Astrocyte of the spinal cord (primary cell): ENCODE data around the gene EIF4E1B.
A peak's percentile ranks its signal among the peaks of the same experiment; 100 is the strongest.

Experiments
- DNase-seq: peaks from one replicate; pipeline ENCODE4 v3.0.0; 2011; ENCODE audit warnings: low read depth, low spot score
- H3K4me3 ChIP-seq: 2 replicates; pipeline ENCODE4 v1.5.1; 2011; ENCODE audit warnings: low read depth, mild to moderate bottlenecking, low read length, moderate library complexity
- in situ Hi-C: cut with HindIII; loops from 2 replicates; pipeline ENCODE4 v1.10.0; 2017; ENCODE audit warnings: low sequenced_read_pairs
- TF ChIP-seq, protein P1 (sequence below): IDR thresholded peaks from 2 replicates; pipeline ENCODE4 v1.5.1; 2012; ENCODE audit warnings: low read depth, mild to moderate bottlenecking, low read length, inconsistent platforms

Gene EIF4E1B

DNA sequence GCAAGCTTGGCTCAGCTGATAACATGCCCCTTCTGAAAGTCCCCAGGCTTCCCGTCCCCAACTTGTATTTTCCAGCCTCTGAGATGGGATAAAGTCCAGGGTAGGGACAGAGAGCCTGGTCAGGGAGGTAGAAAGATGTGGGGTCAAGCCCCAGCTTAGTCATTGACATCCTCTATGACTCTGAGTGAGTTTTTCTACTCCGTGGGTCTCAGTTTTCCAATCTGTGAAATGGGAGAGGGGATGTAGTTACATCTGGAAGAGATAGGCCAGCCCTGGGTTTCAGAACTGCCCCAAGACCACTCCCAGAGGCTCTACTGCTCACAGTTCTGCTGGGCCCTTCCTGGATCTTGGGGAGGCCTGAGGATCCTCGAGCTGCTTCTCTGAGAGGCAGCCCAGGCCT lies 23.6 kb upstream of the EIF4E1B start:
- H3K4me3 ChIP-seq, result no peak overlapping the region
- in situ Hi-C loops, result no loop called here
- TF ChIP-seq, protein P1, sequence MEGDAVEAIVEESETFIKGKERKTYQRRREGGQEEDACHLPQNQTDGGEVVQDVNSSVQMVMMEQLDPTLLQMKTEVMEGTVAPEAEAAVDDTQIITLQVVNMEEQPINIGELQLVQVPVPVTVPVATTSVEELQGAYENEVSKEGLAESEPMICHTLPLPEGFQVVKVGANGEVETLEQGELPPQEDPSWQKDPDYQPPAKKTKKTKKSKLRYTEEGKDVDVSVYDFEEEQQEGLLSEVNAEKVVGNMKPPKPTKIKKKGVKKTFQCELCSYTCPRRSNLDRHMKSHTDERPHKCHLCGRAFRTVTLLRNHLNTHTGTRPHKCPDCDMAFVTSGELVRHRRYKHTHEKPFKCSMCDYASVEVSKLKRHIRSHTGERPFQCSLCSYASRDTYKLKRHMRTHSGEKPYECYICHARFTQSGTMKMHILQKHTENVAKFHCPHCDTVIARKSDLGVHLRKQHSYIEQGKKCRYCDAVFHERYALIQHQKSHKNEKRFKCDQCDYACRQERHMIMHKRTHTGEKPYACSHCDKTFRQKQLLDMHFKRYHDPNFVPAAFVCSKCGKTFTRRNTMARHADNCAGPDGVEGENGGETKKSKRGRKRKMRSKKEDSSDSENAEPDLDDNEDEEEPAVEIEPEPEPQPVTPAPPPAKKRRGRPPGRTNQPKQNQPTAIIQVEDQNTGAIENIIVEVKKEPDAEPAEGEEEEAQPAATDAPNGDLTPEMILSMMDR, result no peak
- no peak for DNase-seq

DNA sequence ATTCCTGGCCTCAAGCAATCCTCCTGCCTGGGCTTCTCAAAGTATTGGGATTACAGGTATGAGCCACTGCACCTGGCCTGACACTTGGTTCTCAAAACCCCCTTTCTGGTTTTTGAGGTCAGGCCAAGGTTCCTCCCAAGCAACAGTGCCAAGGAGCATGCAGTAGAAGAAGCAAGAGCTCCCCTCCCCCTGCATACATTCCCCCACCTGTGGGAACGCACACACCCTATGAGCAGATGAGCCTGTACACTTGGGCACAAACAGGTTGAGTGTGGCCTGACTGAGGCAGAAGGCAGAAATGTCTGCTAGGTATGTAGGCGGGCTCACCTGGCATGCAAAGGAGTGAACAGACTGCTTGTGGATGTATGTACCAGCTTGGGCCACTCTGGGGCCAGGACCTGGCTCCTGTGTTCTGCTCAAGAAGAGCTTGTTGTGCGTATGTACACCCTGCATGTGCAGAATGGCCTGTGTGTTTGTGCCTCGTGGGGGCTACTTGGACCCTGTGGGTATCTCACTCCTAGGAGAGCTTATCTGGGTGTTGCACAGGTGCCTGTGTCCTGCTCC lies 22.3 kb upstream of the EIF4E1B start:
- H3K4me3 ChIP-seq, result no peak overlapping the region
- no peak for DNase-seq
- TF ChIP-seq, protein P1, result no peak
- in situ Hi-C loops, result no loop called here

DNA sequence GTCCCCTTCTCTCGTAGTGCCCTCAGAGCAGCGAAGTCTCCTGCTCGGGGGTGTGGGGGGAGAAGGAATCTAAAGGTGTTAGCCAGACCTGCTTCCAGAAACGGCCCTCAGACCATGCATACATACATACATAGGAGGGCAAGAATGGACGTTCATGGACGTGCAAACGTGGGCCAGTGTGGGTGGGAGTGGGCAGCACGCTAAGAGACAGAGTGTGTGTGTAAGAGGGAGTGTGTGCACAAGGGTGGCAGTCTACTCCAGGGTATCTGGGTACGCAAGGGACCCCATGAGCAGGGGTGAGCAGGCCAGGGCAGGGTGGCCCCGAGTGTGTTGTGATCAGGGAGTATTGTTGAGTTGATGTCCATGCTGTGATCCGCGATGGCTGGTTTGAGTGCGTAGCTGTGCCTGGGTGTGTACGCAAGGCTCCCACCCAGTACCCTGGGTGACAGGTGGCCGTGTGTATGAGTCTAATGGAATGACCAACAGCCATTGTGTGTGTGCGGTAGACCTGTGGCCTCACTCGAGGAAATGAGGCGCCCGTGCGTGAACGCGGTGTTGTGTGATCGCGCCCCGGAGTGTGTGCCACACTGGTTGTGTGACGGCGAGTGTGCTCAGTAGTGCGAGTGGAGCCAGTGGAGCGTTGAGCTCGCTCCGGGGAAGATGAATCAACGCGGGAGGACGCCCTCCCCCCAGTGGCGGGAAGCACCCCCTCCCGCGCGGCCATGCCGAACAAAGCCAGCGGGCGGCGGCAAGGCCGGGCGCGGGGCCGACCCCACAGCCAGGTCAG lies 21.3 kb upstream of the EIF4E1B start:
- in situ Hi-C loops, result no loop called here
- DNase-seq, result no peak
- peak overlapping the region; percentile 45 for H3K4me3 ChIP-seq
- TF ChIP-seq, protein P1, result no peak

DNA sequence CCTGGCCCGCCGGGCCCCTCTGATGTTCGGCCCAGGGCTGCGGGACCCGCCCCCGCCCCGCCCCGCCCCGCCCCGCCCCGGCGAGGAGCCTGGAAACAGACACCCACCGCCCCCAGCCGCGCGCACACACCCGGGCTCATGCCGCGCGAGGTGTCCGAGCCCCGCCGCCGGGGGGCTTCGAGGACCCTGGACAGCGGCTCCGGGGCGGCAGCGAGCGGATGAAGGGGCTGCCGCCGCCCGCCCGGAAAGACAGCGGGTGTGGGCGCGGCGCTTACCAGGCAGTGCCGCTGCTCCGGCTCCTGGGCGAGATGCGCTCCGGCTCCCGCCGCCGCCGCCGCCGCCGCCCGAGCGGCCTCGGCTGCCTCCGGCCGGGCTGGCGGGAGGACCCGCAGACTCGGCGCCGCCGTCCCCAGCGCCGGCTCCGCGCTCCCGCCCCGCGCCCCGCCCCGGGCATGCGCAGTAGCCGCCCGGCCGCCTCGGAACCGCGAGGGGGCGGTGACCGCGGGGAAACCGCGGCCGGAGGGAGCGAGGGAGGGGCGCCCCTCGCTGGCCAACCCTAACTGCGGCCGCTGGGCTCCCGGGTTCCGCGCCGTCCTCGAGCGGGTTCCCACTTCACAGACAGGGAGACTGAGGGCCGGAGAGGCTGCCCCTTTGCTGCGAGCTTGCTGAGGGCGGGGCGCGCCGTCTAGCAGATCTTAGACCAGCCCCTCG lies 20.6 kb upstream of the EIF4E1B start, which contains the start of gene GPRIN1:
Gene GPRIN1, minus strand, starts transcription at position 433 of the 711 bp plus-strand sequence. CDS start 10,322 bp downstream, outside the sequence.
- in situ Hi-C loops, result no loop called here
- DNase-seq, result peak; percentile 40
- TF ChIP-seq, protein P1, result peak; percentile 24
- peak within 1 kb of the TSS; percentile 47 for H3K4me3 ChIP-seq

DNA sequence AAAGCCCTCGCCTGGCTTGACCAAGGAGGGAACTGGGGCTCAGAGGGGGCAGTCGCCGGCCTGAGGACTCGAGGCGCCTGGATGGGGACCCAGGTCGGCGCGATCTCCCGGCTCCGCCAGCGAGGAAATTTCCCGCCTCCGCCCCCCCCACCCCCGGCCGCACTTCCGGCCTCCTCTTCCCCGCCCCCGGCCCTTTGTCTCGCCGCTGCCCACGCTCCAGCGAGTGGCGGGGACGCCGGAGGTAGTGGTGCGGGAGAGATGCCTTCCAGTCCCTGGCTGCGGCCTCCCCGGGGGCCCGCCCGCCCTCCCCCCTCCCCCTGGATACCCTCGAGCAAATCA lies 20.1 kb upstream of the EIF4E1B start:
- TF ChIP-seq, protein P1, result no peak
- in situ Hi-C loops, result no loop called here
- DNase-seq, result no peak
- H3K4me3 ChIP-seq, result peak overlapping the region; percentile 47

DNA sequence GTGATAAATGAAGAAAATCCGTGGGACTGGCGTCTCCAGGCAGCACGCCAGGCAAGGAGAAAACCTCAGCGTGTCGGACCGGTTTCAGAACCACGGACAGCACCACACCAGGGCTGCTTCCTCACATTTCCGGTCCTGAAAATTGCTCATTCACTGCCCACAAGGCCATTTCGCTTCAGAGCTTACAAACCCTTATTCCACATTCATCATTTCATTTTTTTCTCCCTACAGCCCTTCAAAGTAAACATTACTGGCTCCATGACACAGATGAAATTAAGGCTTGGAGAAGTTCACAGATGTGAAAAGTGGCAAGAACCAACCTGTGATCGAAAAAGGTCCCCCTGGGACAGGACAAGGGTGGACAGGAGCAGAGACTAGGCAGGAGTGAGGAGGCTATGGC lies 19.0 kb upstream of the EIF4E1B start:
- H3K4me3 ChIP-seq, result no peak overlapping the region
- TF ChIP-seq, protein P1, result no peak
- in situ Hi-C loops, result no loop called here
- DNase-seq, result peak; percentile 84
